HL-60/S4 treated with retinoic acid at 250 ng/mL for 4 days and 3 days (cell line): ENCODE measurements around the gene DGKB.

Experiments used
- in situ Hi-C: fragments of 300-500 bp; cut with MboI; formaldehyde crosslinking; loops from 2 replicates; pipeline ENCODE4 v1.7.0; 2022; ENCODE audit warnings: low sequenced_read_pairs

The DGKB gene

DNA sequence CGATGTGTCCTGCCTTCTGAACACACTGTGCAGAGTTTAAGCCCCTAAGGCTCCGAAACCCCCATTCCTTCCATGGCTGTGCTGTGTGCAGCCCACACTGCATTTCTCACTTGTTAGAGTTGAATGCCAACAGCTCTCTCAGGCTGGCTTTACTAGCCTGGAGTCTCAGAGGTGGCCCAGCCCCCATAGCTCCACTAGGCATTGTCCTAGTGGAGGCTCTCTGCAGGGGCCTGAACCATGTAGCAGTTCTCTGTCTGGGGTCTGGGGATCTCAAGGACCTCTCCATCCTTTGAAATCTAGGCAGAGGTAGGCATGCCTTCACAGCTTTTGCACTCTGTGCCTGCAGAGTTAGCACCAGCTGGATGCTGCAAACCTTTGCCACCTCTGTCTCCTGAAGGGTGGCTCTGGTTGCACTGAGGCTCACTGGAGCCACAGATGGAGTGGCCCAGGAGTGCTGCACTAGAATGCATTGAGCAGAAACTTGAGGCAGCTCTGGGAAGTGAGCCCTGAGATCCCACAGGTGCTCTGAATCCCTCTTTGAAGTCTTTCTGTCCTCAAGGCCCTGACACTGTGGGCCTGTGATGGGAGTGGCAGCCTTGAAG is 301.7 kb downstream of the DGKB start:
- in situ Hi-C loops: no loop called here

DNA sequence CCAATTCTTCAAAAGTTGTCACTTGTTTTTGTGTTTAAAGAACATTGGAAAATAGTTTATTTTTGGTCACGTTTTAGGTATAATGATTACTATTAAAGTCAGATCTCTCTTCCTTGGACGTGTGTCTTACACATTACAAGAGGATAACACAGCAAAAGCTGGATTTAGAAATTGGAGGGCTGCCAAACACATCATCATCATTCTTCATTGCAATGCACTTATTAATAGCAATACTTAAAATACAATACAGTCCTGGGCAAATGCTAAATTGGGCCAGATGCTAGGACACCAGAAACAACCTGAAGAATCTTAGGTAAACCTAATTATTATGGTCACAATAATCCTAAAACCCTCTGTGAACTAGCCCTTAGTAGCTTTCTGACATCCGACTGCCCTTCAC is 303.6 kb downstream of the DGKB start:
- in situ Hi-C loops: no loop called here

DNA sequence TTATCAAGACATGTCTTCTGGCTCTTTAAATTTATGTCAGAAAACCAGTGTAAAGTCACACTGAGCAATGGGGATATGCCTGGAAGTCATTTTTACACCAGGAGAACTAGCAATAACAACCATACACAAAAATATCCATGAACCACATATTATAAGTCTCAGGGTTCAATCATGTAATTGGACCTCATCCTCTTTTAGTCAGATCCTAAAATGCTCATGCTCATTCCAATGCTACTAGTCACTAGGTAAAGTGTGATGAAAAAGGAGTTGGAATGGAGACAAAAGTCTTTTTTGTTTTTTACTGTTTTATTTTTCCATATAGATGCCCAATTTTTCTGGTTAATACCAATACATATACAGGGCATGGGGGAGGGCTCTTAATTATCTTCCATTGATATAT is 306.1 kb downstream of the DGKB start:
- in situ Hi-C loops: no loop called here

DNA sequence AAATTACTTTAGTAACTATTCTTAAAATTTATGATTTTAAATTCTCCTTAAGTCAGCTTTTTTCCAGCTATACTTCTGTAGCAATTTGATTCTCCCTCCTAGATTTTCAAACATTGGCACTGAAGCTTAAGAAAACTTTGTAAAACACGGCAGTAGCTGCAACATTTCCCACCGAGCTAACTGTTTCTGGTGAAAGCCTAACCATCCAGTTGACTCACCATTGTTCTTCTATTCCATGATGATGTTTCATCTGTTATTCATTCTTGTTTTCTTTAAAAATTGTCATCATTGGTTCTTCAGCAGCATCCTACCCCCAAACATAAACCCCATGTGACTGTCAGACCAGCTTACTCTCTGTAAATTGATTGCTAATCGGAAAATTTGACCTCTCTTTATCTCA is 312.3 kb downstream of the DGKB start:
- in situ Hi-C loops: no loop called here

DNA sequence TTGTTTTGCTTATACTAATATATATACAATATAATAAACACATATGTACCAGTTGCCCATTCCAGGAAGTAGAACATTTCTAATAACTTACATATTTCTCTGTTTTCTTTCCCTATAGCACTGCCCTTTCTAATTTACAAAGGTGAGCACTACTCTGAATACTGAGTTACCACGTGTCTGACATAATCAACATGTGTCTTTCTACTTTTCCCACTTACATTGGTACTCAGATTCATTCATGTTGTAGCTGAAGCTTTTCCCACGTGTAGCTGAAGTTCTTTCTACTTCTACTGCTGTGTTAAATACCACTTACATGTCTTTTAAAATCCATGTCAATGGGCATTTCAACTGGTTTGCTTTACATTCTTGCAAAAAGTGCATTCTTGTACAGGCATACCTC is 317.3 kb downstream of the DGKB start:
- in situ Hi-C loops: no loop called here

DNA sequence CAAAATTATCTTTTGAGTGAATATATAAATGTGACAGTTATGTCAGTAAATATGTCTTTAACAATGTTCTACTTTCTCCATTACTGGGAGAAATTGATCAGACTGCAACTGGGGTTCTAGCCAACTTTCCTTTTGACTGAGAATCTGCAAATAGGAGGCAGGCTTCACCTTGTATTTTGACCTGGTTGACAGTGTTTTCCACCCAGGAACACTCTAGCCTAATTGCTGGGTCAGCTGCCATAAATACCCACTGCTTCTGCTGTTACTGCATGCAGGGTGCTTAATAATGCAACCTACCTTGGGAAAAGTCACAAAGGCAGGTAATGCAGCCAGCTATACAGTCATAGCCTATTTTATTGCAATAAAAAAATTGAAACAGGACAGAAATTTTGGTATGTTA is 319.0 kb downstream of the DGKB start:
- in situ Hi-C loops: no loop called here

DNA sequence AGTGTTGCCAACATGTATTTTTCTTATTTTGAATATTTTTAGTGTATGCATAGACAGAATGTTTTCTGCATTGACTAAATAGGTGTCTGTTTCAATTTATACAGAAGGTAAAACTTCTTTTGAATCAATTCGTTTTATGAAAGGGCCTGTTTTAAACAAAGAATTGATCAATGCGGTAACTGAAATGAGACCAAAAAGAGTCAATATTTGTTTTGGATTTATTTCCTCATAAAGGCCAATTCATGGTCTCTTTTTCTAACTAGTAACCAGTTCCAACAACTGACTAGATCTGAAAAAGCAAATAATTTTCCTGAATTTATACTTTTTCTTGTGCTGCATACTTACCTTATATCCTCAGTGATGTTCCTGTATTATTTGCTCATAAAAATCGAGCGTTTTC is 320.5 kb downstream of the DGKB start:
- in situ Hi-C loops: no loop called here

DNA sequence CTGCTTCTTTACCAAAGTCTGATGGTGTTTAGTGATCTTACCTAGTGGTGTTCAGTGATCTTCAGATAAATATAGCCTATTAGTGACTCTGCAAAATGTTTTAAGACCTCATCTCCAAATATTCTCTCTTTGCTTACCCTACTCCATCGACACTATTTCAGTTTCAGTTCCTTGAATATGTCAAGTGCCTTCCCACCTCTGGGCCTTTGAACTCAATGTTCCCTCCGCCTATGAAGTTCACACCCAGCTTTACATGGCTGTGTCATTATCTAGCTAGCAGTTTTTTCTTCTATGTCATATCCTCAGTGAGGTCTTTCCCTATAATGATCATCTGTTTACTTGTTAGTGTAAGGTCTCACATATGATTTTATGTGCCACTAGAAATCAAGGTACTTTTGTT is 322.6 kb downstream of the DGKB start:
- in situ Hi-C loops: no loop called here

DNA sequence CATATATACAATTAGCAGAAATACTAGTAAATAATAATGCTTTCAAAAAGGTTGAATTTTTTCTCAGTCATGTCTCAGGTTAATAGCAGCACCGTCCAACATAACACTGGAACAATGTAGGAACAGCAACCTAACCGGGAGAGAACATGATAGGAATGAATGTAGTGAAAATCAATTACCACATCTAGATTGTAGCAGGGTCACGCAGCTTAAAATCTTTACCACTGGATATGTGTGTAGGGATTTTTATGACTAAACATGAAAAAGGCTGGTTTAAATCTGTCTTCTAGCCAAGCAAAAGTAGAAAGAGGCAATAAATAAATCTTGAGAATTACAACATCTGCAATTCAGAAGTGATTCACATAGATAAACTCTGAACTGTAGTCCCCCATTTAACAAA is 326.0 kb downstream of the DGKB start:
- in situ Hi-C loops: no loop called here

DNA sequence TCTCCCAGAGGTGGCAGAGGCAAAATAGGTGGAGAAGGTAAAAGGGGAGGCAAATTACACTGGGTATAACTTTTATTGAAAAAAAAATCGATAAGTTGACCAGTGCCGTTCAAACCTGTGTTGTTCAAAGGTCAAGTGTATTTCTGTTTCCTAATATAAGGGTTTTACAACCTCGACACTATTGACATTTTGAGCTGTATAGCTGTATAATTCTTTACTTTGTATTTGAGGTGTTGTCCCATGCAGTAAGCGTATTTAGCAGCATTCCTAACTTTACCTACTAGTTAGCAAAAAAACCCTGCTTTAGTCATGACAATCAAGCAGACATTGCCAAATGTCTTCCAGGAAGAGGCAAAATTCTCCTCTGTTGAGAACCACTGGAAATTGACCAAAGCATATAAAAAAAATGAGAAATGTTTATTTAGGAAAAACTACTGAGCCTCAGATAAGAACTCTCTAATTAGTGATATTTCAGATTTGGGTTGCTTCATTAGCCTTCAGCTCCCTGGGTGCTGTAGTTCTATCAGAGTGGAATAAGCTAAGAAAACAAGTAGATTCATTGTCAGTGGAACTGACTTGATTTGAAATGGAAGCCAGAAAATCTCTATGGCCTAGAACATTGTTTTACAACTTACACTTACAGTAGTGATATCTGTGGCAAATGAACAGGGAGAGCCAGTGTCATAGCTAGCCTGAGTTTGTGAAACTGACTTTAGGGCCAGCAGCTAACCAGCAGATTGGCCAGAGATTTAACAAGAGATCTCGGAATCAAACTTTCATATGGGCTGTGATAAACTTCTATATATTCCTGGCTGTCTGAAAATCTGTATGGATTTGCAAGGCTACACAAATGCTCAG is 331.6 kb downstream of the DGKB start:
- in situ Hi-C loops: no loop called here

DNA sequence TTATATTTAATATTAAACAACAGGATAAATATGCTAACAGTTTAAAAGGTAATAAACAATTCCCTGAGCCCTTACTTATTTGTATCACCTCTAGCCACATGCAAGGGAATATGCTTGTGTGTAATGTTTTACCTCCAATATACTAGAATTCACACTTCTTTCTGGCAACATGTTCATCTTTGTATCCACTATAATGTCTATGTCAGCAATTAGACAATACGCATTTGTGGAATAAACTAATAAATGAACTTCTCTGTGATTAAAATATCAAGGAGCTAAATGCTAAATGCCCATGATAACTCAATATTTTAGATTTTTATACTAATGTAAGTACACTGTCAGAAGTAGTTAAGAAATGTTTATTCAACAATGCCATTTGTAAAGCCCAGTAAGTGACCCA is 350.5 kb downstream of the DGKB start:
- in situ Hi-C loops: no loop called here

DNA sequence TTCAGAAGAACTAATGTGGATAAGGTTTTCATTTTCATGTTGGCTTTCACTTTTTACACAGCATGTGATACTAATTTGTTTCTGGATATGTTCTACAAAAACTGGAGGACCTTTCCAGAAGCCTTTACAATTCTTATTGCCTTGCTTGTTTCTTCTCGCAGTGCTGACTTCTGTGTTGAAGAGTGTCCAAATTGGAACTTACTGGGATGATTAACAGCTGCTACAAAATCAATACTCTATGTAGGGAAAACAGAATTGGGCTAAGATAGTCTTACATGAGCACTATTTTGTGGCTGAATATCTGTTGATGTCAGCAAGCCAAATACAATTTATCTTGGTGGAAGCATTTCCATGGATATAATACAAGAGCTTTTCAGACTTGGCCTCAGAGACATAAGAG is 351.2 kb downstream of the DGKB start:
- in situ Hi-C loops: no loop called here

DNA sequence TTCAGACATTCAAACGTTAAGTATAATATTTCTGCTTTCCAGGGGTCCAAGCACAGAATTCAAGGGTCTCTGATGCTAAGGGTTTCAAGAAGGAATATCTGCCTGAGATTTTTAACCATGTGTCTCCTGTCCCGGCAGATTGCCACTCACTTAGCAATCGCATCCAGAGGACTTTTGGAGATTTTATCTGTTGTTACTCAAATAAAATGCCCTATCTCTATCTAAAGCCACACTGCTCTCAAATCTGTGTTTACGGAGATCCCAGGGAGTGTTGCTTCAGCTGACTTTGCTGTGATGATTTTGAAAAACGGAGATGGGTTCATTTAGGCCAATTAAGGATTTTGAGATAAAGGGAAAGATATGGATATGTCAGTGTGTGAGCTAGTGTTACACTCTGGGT is 359.9 kb downstream of the DGKB start:
- in situ Hi-C loops: no loop called here

DNA sequence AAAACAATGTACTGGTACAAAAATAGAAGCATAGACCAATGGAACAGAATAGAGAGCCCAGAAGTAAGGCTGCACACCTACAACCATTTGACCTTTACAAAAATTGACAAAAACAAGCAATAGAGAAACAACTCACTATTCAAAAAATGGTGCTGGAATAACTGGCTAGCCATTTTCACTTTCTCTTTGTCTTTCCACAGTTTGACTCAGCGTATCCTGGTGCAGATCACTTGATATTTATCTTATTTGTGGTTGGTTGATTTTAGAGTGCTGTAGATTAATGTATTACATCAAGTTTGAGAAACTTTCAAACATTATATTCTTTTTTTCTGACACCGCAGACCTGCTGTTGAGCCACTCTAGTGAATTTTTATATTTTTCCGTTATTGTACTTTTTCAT is 381.4 kb downstream of the DGKB start:
- in situ Hi-C loops: no loop called here

DNA sequence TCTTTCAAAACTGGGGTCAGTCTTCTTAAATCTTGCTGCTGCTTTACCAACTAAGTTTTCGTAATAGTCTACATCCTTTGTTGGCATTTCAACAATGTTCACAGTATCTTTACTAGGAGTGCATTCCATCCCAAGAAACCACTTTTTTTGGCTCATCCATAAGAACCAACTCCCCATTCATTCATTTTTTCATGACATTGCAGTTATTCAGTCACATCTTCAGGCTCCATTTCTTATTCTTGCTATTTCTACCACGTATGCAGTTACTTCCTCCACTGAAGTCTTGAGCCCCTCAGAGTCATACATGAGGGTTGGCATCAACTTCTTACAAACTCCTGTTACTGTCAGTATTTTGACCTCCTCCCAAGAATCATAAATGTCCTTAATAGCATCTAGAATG is 392.3 kb downstream of the DGKB start:
- in situ Hi-C loops: no loop called here

DNA sequence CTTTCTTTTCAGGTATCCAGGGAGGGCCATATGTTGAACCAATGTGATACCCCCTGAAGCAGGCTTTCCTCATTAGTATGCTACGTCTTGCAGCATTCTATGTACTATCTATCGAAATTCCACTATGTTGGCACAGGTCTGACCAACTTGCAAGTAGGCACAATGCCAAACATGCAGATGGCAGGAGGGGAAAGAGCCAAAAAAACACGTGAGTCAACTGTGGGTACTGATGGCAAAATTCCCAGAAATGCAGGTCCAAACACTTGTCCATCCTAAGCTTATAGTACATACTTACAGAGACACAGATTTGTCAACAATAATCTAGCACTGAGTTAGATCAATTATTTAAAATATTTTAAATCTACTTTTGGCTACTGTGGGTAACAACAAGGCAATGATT is 394.9 kb downstream of the DGKB start:
- in situ Hi-C loops: no loop called here

DNA sequence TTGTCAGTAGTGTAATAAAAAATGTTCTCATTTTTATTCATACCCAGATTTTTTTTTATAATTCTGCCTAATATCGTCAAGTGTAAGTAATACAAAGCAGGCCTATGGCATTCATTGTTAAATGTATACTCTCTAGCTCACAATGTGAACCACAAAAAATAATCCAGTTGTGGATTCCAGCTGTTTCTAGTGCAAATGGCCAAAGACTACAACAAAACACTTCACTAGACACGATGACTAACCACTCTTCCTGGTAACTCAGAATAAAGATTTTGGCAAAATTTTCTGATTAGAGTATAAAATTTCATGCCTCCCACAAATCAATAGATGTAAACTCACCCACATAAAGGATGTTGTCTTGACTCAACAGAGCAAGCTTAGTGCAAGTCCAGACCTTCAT is 396.6 kb downstream of the DGKB start:
- in situ Hi-C loops: no loop called here

DNA sequence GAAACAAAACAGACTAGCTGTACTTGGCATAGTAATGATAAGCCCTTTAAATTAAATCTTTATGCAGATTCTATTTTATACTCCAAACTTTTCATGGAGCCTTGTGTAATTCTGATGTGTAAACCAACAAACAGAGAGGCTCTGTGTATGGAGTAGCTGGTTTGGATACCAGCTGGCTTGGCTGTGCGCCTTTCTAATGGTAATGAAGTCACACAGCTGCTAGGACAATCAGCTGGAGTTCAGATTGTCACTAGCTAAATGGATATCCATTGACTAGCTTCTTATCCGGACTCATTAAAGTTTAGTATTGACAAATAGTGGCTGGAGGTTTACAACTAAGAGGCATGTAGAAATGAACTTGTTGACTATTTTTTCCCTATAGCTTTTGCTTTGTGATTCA is 398.4 kb downstream of the DGKB start:
- in situ Hi-C loops: no loop called here

DNA sequence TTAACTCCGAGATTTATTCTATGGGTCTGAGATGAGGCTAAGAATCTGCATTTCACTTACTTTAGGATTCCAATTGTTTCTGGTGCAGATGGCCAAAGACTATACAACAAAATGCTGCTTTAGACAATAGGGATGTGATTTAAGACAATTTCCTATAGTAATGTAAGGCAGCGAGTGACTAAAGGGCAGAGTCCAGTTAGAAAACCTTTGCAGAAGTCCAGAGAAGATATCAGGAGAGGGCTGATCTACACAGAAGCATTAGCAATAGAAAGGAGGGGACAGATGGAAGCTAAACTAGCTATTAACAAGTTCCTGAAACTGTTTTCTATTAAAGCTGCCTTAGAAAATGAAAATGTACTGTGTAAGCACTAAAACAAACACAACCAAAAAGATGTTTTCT is 398.9 kb downstream of the DGKB start:
- in situ Hi-C loops: no loop called here

DNA sequence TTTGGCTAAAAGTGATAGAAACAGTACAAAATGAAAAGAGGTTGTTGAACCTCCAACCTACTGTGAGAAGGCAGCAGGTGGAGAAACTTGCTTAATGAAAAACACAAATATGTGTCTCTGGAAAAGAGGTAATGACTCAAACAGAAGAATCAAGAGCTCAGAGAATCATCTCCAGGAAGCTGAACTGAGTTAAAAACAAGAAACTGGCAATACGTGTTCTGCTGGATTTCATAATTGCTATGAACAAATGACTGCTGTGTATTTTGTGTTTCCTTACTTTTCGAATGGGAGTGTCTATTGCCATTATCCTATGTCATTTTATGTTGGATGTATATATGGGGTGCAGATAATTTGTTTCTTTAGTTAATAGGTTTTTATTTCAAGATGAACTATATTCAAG is 401.1 kb downstream of the DGKB start:
- in situ Hi-C loops: no loop called here

DNA sequence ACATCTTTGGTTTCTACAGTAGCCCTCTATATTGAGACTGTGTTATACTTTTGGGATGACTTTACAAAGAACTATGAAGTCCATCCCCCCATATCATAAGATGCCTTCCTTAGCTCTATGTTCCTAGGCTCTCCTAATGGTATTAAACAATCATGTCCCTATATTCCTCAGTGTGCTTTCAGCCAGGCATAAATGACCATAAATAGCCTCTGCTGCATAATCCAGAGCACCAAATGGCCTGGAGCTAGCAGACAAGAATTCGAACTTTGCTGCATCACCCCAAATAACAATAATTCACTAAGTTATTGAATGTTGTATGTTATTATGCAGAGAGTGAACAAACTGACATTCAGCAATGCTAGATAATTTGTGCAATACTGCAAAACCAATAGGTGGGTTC is 405.2 kb downstream of the DGKB start:
- in situ Hi-C loops: no loop called here

DNA sequence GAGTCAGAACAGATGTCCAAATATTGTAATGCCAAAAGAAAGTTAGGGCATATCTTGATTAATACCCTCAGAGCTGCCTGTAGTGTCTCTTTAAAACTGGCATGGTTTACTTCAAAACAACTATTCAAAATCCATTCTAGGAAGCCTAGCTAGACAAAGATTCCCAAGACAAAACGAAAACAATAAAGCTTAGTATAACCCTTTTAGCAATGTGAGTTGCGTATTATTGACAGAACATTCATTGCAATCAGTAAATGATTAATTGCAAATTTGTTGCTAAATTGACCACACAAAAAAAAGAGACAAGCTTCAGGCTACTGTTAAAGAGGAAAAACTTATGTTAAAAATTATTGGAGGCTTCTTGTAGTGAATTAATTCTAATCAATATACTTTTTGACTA is 406.9 kb downstream of the DGKB start:
- in situ Hi-C loops: no loop called here
